NCI-H2029 treated with DMSO at 0.1 percent for 48 hours (cell line): ENCODE measurements around the gene ZDHHC14.
"Not testable (repeated sequence)": the region's sequence is repeated elsewhere in the genome, so short reads cannot be mapped to it uniquely, and the experiment has no call there.

Experiments used
- DNase-seq: peaks from one replicate; lab custom pipeline; 2025; lab: John Stamatoyannopoulos, UW

Gene ZDHHC14

GRCh38 chr6:157380458-157380778 lies 572 bp upstream of the ZDHHC14 start:
- DNase-seq, result no peak

GRCh38 chr6:157381631-157382621 lies 936 bp downstream of the ZDHHC14 start:
- no peak for DNase-seq

GRCh38 chr6:157382821-157383220 lies 1.8 kb downstream of the ZDHHC14 start:
- no peak for DNase-seq

GRCh38 chr6:157383471-157383870 lies 2.5 kb downstream of the ZDHHC14 start:
- DNase-seq, result no peak

GRCh38 chr6:157384962-157385361 lies 4.0 kb downstream of the ZDHHC14 start:
- not testable (repeated sequence) for DNase-seq

- DNase-seq, result no peak
Measured at GRCh38 chr6:157385482-157385881, 4.5 kb downstream of the ZDHHC14 start.

- no peak for DNase-seq
Measured at GRCh38 chr6:157386023-157386422, 5.0 kb downstream of the ZDHHC14 start.

- DNase-seq, result no peak
Measured at GRCh38 chr6:157386454-157386853, 5.5 kb downstream of the ZDHHC14 start.

- DNase-seq, result no peak
Measured at GRCh38 chr6:157388924-157389323, 7.9 kb downstream of the ZDHHC14 start.

- DNase-seq, result no peak
Measured at GRCh38 chr6:157390273-157391060, 9.5 kb downstream of the ZDHHC14 start.

GRCh38 chr6:157392927-157393668 lies 12.1 kb downstream of the ZDHHC14 start:
- DNase-seq, result no peak

GRCh38 chr6:157393669-157394327 lies 12.8 kb downstream of the ZDHHC14 start:
- no peak for DNase-seq

GRCh38 chr6:157395199-157395598 lies 14.2 kb downstream of the ZDHHC14 start:
- not testable (repeated sequence) for DNase-seq

GRCh38 chr6:157396026-157396425 lies 15.0 kb downstream of the ZDHHC14 start:
- no peak for DNase-seq

GRCh38 chr6:157397660-157398059 lies 16.7 kb downstream of the ZDHHC14 start:
- no peak for DNase-seq

GRCh38 chr6:157398151-157398550 lies 17.2 kb downstream of the ZDHHC14 start:
- no peak for DNase-seq

- DNase-seq, result no peak
Measured at GRCh38 chr6:157400676-157401075, 19.7 kb downstream of the ZDHHC14 start.

GRCh38 chr6:157401734-157402338 lies 20.8 kb downstream of the ZDHHC14 start:
- DNase-seq, result no peak

- no peak for DNase-seq
Measured at GRCh38 chr6:157402996-157403685, 22.2 kb downstream of the ZDHHC14 start.

GRCh38 chr6:157403686-157404051 lies 22.7 kb downstream of the ZDHHC14 start:
- no peak for DNase-seq

GRCh38 chr6:157405986-157406385 lies 25.0 kb downstream of the ZDHHC14 start:
- no peak for DNase-seq
